Measurements from ENCODE around the gene MAP1S.

The MAP1S gene

GRCh38 chr19:17695198-17695597, 24.1 kb upstream of the MAP1S start:
- no peak for DNase-seq

DNA sequence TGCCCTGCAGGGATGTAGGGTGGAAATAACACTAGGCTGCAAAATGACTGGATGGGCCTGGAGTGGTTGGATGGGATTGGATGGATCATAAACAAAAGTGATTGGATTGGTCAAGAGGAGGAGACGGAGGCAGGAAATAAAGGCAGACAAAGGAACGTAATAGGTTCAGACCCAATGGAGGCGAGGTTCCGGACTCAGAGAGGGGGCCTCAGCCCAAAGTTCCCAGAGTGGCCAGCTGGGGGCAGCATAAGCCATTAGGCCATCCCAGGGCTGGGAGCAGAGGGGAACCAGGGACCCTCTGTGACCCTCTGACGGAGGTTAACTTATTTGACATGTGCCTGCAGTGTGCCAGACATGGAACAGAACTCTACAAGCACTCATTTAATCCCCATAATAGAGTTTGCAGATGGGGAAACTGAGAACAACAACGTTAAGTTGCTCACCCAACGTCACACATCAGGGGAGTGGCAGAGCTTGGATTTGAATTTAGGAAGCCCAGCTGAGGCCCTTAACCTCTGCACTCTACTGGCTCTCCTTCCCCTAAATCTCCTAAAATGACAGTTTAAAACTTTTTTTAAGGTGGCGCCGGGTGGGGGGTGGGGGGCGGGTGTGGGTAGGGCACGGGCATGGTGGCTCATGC, 15.3 kb upstream of the MAP1S start:
- DNase-seq = no peak

- DNase-seq = no peak
Measured at GRCh38 chr19:17706750-17707181, 12.5 kb upstream of the MAP1S start.

GRCh38 chr19:17711851-17712250, 7.4 kb upstream of the MAP1S start:
- no peak for DNase-seq

- no peak for DNase-seq
Measured at GRCh38 chr19:17716309-17716929, 2.9 kb upstream of the MAP1S start.

- DNase-seq = no peak
Measured at GRCh38 chr19:17718550-17718946, 732 bp upstream of the MAP1S start.

- DNase-seq = peak; percentile 29
Measured at GRCh38 chr19:17719730-17720400, 585 bp downstream of the MAP1S start.

DNA sequence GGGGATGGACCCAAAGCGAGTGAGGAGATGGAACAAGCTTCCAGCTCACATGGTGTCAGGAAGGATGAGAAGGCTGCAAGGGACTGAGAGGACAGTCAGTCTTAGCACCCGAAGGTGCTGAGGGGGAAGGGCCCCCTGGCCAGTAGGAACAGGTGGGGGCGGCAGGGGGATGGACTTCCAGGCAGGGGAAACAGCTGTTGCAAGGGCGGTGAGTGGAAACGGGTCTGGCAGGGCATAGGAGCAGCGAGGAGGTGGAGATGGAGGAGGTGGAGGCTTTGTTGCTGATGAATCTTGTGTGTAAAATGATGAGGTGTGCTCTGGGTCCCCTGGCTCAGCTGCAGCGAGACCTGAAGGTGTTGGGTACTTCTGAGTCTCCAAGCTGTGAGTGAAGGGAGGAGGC, 1.2 kb downstream of the MAP1S start:
- DNase-seq = peak; percentile 32

DNA sequence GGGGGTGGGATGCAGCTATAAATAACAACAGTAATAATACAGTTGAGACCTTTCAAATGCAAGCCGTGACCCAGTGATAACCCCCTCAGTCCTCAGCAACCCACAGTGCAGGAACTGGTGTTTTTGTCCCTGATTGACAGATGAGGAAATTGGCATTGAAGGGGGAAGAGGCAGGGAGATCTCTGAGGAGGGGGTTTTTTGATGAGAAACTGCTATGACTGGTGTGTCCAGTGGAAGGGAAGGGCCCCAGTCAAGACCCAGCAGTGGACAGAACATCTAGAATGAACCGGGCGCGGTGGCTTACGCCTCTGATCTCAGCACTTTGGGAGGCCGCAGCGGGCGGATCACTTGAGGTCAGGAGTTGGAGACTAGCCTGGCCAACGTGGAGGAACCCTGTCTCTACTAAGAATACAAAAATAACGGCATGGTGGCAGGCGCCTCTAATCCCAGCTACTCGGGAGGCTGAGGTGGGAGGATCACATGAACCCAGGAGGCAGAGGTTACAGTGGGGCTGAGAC, 1.9 kb downstream of the MAP1S start:
- no peak for DNase-seq

- DNase-seq = no peak
Measured at GRCh38 chr19:17721821-17722220, 2.5 kb downstream of the MAP1S start.

DNA sequence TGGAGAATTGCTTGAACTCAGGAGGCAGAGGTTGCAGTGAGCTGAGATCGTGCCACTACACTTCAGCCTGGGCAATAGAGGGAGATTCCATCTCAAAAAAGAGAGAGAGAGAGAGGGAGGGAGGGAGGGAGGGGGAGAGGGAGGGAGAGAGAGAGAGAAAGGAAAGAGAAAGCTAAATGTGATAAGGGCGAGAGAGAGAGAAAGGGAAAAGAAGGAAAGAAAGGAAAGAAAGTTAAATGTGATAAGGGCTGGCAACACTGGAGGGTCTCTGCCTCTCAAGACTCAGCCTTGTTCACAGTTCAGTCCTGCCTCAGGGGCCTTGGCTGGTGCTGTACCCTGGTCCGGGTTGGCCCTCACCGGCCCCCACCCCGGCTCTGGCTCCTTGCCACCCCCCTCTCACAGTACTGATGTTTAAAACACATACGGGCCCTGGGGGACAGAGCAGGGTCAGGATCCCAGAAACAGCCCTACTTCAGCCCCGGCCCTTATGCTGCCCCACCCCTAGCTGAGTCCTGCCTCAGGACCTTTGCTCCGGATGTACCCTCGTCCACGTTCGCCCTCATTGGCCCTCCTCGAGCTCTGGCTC, 3.5 kb downstream of the MAP1S start:
- DNase-seq = no peak

GRCh38 chr19:17724655-17725054, 5.4 kb downstream of the MAP1S start:
- no peak for DNase-seq

GRCh38 chr19:17725422-17726078, 6.3 kb downstream of the MAP1S start:
- no peak for DNase-seq

GRCh38 chr19:17726136-17726741, 7.0 kb downstream of the MAP1S start:
- no peak for DNase-seq

DNA sequence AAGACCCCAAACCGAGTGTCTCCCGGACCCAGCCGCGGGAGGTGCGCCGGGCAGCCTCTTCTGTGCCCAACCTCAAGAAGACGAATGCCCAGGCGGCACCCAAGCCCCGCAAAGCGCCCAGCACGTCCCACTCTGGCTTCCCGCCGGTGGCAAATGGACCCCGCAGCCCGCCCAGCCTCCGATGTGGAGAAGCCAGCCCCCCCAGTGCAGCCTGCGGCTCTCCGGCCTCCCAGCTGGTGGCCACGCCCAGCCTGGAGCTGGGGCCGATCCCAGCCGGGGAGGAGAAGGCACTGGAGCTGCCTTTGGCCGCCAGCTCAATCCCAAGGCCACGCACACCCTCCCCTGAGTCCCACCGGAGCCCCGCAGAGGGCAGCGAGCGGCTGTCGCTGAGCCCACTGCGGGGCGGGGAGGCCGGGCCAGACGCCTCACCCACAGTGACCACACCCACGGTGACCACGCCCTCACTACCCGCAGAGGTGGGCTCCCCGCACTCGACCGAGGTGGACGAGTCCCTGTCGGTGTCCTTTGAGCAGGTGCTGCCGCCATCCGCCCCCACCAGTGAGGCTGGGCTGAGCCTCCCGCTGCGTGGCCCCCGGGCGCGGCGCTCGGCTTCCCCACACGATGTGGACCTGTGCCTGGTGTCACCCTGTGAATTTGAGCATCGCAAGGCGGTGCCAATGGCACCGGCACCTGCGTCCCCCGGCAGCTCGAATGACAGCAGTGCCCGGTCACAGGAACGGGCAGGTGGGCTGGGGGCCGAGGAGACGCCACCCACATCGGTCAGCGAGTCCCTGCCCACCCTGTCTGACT, 7.9 kb downstream of the MAP1S start:
- no peak for DNase-seq

- DNase-seq = no peak
Measured at GRCh38 chr19:17727843-17728242, 8.6 kb downstream of the MAP1S start.

GRCh38 chr19:17733127-17733526, 13.8 kb downstream of the MAP1S start:
- DNase-seq = no peak

DNA sequence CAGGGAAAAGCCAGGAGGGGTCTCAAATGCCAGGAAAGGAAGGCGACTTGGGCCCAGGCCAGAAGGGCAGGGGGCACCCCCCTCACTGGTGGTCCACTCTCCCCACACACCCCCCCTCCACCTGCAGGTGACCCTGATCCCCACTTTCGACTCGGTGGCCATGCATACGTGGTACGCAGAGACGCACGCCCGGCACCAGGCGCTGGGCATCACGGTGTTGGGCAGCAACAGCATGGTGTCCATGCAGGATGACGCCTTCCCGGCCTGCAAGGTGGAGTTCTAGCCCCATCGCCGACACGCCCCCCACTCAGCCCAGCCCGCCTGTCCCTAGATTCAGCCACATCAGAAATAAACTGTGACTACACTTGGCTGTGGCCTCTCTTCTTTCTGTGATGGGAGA, 14.9 kb downstream of the MAP1S start:
- no peak for DNase-seq

DNA sequence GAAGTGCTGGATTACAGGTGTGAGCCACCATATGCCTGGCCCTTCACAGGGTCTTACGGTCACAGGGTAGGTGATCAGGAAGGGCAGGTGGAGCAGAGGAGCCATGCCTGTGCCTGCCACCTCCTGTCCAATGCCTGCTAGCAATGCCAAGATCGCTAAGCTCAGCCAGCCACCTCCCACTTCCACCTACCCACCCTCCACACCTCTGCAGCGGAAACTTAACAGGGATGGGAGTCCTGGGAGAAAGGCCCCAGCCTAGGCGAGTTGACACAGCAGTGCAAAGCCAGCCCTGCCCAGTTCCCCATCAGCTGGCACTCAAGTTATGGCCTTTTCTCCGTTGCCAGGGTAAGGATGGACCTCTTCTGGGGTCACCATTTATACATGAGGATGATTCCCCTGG, 16.1 kb downstream of the MAP1S start:
- DNase-seq = no peak

DNA sequence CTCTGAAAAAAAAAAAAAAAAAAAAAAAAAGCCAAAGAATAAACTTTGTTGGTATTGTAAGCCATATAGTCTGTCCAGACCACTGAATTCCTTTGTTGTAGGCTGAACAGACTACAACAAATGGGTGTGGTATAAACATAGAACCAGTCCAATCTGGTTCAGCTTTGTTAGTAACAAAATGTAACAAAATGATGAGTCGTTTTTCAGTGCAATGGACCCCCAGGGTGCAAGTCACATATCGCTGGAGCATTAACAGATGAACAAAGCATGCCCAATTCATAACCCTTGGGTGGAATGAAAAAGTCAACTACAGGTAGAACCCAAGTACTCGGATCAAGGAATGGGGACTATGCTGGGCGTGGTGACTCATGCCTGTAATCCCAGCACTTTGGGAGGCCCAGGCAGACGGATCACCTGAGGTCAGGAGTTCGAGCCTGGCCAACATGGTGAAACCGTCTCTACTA, 18.4 kb downstream of the MAP1S start:
- DNase-seq = no peak

- peak; percentile 52 for DNase-seq
Measured at GRCh38 chr19:17739121-17739875, 20.0 kb downstream of the MAP1S start.
